Nephron (organoid): Measurements from ENCODE around the gene MMP24OS.

Experiments
- H3K27ac Mint-ChIP-seq, 3 experiments: 2 replicates each; pipeline ENCODE4 v1.8.0; 2020; ENCODE audit warnings: mixed read lengths in 3 of 3, mild to moderate bottlenecking in 2 of 3, moderate library complexity in 1 of 3
- H3K27me3 Mint-ChIP-seq: 2 replicates; pipeline ENCODE4 v1.8.0; 2021; ENCODE audit warnings: low read depth, mild to moderate bottlenecking, moderate library complexity, mixed read lengths
- H3K36me3 Mint-ChIP-seq: 2 replicates; pipeline ENCODE4 v1.8.0; 2020; ENCODE audit warnings: low read depth, mixed read lengths
- H3K4me1 Mint-ChIP-seq: 2 replicates; pipeline ENCODE4 v1.8.0; 2020; ENCODE audit warnings: mixed read lengths
- H3K4me3 Mint-ChIP-seq, 3 experiments: 2 replicates each; pipeline ENCODE4 v1.8.0; 2020; ENCODE audit warnings: mild to moderate bottlenecking in 3 of 3, mixed read lengths in 3 of 3, moderate library complexity in 2 of 3
- H3K9me3 Mint-ChIP-seq: 2 replicates; pipeline ENCODE4 v1.8.0; 2020; ENCODE audit warnings: mixed read lengths
- CTCF ChIP-seq, 3 experiments: fragments of 200-600 bp; sonication (generic); IDR thresholded peaks; one replicate each; pipeline ENCODE4 v1.5.0; 2021; ENCODE audit warnings: antibody characterized with exemption in 3 of 3; ENCODE audit not compliant: unreplicated experiment in 3 of 3

The MMP24OS gene

GRCh38 chr20:35243986-35244385, 33.9 kb downstream of the MMP24OS start:
- no peaks in the 10 kb centered on the region for H3K9me3 Mint-ChIP-seq
- H3K27ac Mint-ChIP-seq, result no peak overlapping the region

GRCh38 chr20:35243317-35243716, 34.6 kb downstream of the MMP24OS start:
- no peaks in the 10 kb centered on the region for H3K36me3 Mint-ChIP-seq
- peaks cover 6% of the 10 kb centered on the region for H3K27me3 Mint-ChIP-seq
- no peak for TF ChIP-seq CTCF (IDR thresholded peaks at IDR 0.05; ENCODE audit: unreplicated experiment in 3 of 3)
- no peak overlapping the region for H3K27ac Mint-ChIP-seq
- H3K4me3 Mint-ChIP-seq, result no peak overlapping the region
- no peaks in the 10 kb centered on the region for H3K9me3 Mint-ChIP-seq
- no peaks in the 10 kb centered on the region for H3K4me1 Mint-ChIP-seq

More at GRCh38 chr20:35243986-35244385, 33.9 kb downstream of the MMP24OS start:
- Mint-ChIP-seq H3K27me3 (peaks cover 6% of the 10 kb centered on the region), H3K36me3 (no peaks in the 10 kb centered on the region), H3K4me1 (no peaks in the 10 kb centered on the region), H3K4me3 (no peak overlapping the region)
- TF ChIP-seq CTCF (IDR thresholded peaks at IDR 0.05; ENCODE audit: unreplicated experiment in 3 of 3), result no peak

- TF ChIP-seq CTCF (IDR thresholded peaks at IDR 0.05; ENCODE audit: unreplicated experiment in 3 of 3), result no peak
- no peaks in the 10 kb centered on the region for H3K9me3 Mint-ChIP-seq
- H3K27me3 Mint-ChIP-seq, result peaks cover 6% of the 10 kb centered on the region
- no peaks in the 10 kb centered on the region for H3K36me3 Mint-ChIP-seq
- H3K4me1 Mint-ChIP-seq, result no peaks in the 10 kb centered on the region
- H3K4me3 Mint-ChIP-seq, result no peak overlapping the region
- H3K27ac Mint-ChIP-seq, result no peak overlapping the region
Measured at GRCh38 chr20:35240811-35241293, 37.1 kb downstream of the MMP24OS start.

- no peak overlapping the region for H3K4me3 Mint-ChIP-seq
- H3K27ac Mint-ChIP-seq, result no peak overlapping the region
- H3K4me1 Mint-ChIP-seq, result no peaks in the 10 kb centered on the region
- TF ChIP-seq CTCF (IDR thresholded peaks at IDR 0.05; ENCODE audit: unreplicated experiment in 3 of 3), result no peak
- H3K36me3 Mint-ChIP-seq, result no peaks in the 10 kb centered on the region
- H3K27me3 Mint-ChIP-seq, result peaks cover 6% of the 10 kb centered on the region
- H3K9me3 Mint-ChIP-seq, result no peaks in the 10 kb centered on the region
Measured at GRCh38 chr20:35240083-35240810, 37.7 kb downstream of the MMP24OS start.

- H3K9me3 Mint-ChIP-seq, result no peaks in the 10 kb centered on the region
- H3K36me3 Mint-ChIP-seq, result peaks cover 3% of the 10 kb centered on the region
- H3K4me1 Mint-ChIP-seq, result no peaks in the 10 kb centered on the region
- H3K4me3 Mint-ChIP-seq, result no peak overlapping the region
- H3K27me3 Mint-ChIP-seq, result peaks cover 6% of the 10 kb centered on the region
- no peak overlapping the region for H3K27ac Mint-ChIP-seq
- TF ChIP-seq CTCF (IDR thresholded peaks at IDR 0.05; ENCODE audit: unreplicated experiment in 3 of 3), result no peak
Measured at GRCh38 chr20:35238735-35239134, 39.2 kb downstream of the MMP24OS start.

GRCh38 chr20:35238170-35238569, 39.8 kb downstream of the MMP24OS start:
- no peak overlapping the region for H3K4me3 Mint-ChIP-seq
- H3K4me1 Mint-ChIP-seq, result no peaks in the 10 kb centered on the region
- no peak for TF ChIP-seq CTCF (IDR thresholded peaks at IDR 0.05; ENCODE audit: unreplicated experiment in 3 of 3)
- peaks cover 6% of the 10 kb centered on the region for H3K27me3 Mint-ChIP-seq
- no peak overlapping the region for H3K27ac Mint-ChIP-seq
- peaks cover 3% of the 10 kb centered on the region for H3K36me3 Mint-ChIP-seq
- H3K9me3 Mint-ChIP-seq, result no peaks in the 10 kb centered on the region
